Ascending aorta (tissue), 2 donors: ENCODE results near the gene TMEM132D. TPM values are rescaled to one million over a fixed set of nuclear protein-coding genes. Genes with fewer than 3 reads are reported as not detected.

ENCODE experiments used
- DNase-seq, 2 donors: peaks; one replicate each; pipeline ENCODE4 v3.0.0-alpha.2; 2019; ENCODE audit warnings: low spot score in 2 of 2
- H3K27ac ChIP-seq, 2 donors: fragments of 200-600 bp; sonication (generic); one replicate each; pipeline ENCODE4 v1.5.1; 2016 to 2017; ENCODE audit warnings: mild to moderate bottlenecking in 1 of 2
- H3K27me3 ChIP-seq: fragments of 200-600 bp; sonication (generic); one replicate; pipeline ENCODE4 v1.5.1; 2017
- H3K36me3 ChIP-seq, 2 donors: fragments of 200-600 bp; sonication (generic); one replicate each; pipeline ENCODE4 v1.5.1; 2016
- H3K4me1 ChIP-seq, 2 donors: fragments of 200-600 bp; sonication (generic); one replicate each; pipeline ENCODE4 v1.5.1; 2016 to 2017; ENCODE audit warnings: mild to moderate bottlenecking in 1 of 2
- H3K4me3 ChIP-seq, 2 donors: fragments of 200-600 bp; sonication (generic); one replicate each; pipeline ENCODE4 v1.5.1; 2016 to 2017; ENCODE audit warnings: mild to moderate bottlenecking in 1 of 2
- H3K9me3 ChIP-seq, 2 donors: fragments of 200-600 bp; sonication (generic); one replicate each; pipeline ENCODE4 v1.5.1; 2016
- intact Hi-C: fragments of 100-400 bp; cut with DNase I; formaldehyde crosslinking; loops from one replicate; pipeline ENCODE4 v1.15.1; 2023
- total RNA-seq: library from RNA; depleted of rRNA; stranded (reverse); fragments of >200 nt; gene quantifications from one replicate; pipeline ENCODE4 v1.1.0, GENCODE V29; 2016
- TF ChIP-seq, protein P1 (sequence below), 3 experiments: fragments of 200-600 bp in 2 of 3; fragments of 450-650 bp in 1 of 3; sonication (generic) in 2 of 3; IDR thresholded peaks; one replicate each; pipeline ENCODE4 v1.5.1; 2016 to 2019; ENCODE audit warnings: antibody characterized with exemption in 3 of 3, mild to moderate bottlenecking in 1 of 3, moderate library complexity in 1 of 3

Gene TMEM132D
- total RNA-seq, 1 donor from 2014 or later: not detected

DNA sequence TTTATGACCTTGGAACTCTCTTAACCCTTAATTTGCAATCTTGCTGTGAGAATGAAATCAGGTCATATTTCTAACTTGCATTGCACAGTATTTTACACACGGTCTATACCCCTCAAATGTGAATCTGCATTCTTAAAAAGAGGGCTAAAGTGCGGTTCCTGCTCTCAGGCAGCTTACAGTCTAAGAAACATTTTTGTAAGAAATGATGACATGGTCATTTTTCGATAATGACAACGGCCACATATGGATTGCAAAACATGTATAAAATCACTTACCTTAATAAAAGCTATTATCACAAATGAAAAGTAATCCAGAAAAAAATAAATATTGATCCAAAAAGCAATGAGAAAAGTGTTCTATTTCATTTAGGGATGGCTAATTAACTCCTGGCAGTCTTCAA lies 24.8 kb upstream of the TMEM132D start:
- TF ChIP-seq, protein P1, sequence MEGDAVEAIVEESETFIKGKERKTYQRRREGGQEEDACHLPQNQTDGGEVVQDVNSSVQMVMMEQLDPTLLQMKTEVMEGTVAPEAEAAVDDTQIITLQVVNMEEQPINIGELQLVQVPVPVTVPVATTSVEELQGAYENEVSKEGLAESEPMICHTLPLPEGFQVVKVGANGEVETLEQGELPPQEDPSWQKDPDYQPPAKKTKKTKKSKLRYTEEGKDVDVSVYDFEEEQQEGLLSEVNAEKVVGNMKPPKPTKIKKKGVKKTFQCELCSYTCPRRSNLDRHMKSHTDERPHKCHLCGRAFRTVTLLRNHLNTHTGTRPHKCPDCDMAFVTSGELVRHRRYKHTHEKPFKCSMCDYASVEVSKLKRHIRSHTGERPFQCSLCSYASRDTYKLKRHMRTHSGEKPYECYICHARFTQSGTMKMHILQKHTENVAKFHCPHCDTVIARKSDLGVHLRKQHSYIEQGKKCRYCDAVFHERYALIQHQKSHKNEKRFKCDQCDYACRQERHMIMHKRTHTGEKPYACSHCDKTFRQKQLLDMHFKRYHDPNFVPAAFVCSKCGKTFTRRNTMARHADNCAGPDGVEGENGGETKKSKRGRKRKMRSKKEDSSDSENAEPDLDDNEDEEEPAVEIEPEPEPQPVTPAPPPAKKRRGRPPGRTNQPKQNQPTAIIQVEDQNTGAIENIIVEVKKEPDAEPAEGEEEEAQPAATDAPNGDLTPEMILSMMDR (IDR thresholded peaks at IDR 0.05): no peak
- Histone ChIP-seq H3K9me3 (no peaks in the 10 kb centered on the region), H3K27ac (no peak overlapping the region), H3K4me1 (no peaks in the 10 kb centered on the region), H3K4me3 (no peak overlapping the region), H3K27me3 (no peaks in the 10 kb centered on the region), H3K36me3 (no peaks in the 10 kb centered on the region)
- no peak for DNase-seq
- intact Hi-C loops: no loop called here

DNA sequence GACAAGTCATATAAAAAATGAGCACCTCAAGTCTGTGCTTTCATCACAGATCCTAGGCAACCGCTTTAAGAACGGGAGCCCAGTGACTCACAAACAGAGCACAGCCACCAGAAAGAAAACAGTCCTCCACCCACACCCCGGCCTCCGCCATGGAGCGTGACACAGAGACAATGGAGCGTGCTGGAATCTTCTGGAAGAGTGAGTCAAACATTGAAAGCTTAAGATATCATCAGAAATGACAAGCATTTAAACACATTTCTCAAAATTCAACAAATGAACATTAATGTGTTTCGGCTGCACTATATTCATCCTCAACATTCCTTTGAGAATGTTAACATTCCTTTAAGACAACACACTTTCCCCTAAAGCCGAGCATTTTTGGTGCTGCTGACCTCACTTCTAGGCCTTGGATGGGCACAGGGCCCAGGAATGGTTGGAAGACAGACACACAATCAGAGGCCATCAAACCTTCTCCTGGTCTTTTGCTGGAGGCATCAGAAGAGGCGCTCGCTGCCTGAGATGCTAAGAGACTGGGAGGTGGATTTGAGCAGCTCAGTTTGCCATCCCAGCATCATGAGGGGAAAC lies 23.6 kb upstream of the TMEM132D start:
- no peaks in the 10 kb centered on the region for H3K36me3 ChIP-seq
- H3K4me1 ChIP-seq: no peaks in the 10 kb centered on the region
- no peak for DNase-seq
- no peak overlapping the region for H3K4me3 ChIP-seq
- TF ChIP-seq, protein P1 (IDR thresholded peaks at IDR 0.05): no peak
- no peaks in the 10 kb centered on the region for H3K27me3 ChIP-seq
- H3K9me3 ChIP-seq: no peaks in the 10 kb centered on the region
- intact Hi-C loops: no loop called here
- no peak overlapping the region for H3K27ac ChIP-seq

DNA sequence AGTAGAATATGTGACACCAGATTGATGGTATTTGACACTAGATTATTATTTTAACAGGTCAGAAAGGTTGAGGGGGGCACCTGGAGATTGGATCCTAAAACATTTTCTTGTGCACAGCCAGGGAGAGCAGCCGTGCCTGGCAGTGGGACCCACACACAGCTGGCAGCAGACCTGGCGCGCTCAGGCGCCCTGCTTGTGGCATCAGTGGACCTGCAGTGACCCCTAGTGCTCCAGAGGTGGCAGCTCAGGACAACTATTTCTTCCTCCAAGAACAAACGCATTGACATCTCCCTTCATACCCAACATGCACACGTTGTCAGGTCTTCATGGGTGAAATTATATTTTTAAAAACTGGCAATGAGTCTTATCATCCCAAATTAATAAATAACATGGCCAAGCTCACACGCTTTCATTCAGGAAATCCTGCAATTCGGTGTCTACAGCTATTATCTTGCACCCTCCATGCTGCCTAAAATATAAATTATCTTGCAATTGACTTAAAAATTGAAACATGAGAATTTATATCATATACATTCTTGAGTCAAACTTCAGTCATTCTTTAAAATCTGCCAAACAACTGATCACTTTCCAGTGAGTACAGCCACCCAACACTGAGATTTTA lies 7.7 kb upstream of the TMEM132D start:
- intact Hi-C loops: no loop called here
- Histone ChIP-seq H3K4me1 (no peaks in the 10 kb centered on the region), H3K36me3 (no peaks in the 10 kb centered on the region), H3K27me3 (no peaks in the 10 kb centered on the region), H3K9me3 (no peaks in the 10 kb centered on the region), H3K4me3 (no peak overlapping the region), H3K27ac (no peak overlapping the region)
- no peak for DNase-seq
- TF ChIP-seq, protein P1 (IDR thresholded peaks at IDR 0.05): no peak

DNA sequence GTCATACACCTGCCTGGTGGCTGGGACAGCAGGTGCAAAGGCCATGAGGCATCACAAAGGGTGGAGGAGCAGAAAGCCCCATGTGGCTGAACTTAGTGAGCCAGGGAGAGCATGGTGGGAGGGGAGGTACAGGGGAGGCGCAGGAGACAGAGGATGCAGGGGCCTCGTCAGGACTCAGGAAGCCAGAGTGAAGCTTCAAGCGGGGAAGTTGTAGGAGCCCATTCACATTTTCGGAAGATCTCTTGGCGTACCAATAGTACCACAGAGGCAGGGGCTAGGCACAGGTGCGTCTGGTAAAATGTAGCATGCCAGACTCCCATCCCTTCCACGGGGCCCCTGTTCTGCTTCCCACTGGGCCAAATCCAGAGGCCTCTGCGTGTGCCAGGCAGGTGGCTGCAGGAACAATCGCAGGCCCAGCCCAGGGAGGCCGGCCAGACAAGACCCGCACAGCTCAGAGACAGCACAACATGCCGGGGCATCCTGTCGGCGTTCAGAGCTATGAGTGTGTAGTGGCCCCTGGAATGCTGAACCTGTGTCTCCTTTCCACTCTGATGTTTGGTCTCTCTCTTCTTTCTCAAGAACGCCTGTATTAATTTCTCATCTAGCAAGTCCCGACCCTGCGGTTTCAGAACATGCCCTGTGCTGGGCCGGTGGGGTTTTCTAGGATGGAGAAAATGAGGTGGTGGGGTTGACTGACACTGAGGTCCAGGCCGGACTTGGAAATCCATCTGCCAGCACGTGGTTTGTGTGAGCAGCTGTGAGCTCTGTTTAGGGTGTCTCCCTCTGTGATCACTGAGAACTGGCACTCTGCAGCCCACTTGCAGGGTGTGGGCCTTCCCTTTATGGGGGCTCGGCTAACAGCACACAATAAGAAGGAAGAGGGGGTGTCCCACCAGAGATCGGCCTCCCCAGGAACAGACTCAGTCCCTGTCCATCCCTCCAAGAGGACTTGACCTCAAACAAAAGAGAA lies 5.5 kb upstream of the TMEM132D start:
- no peak for DNase-seq
- Histone ChIP-seq H3K27ac (no peak overlapping the region), H3K9me3 (no peaks in the 10 kb centered on the region), H3K27me3 (no peaks in the 10 kb centered on the region), H3K36me3 (no peaks in the 10 kb centered on the region), H3K4me3 (no peak overlapping the region), H3K4me1 (no peaks in the 10 kb centered on the region)
- intact Hi-C loops: no loop called here
- TF ChIP-seq, protein P1 (IDR thresholded peaks at IDR 0.05): no peak

DNA sequence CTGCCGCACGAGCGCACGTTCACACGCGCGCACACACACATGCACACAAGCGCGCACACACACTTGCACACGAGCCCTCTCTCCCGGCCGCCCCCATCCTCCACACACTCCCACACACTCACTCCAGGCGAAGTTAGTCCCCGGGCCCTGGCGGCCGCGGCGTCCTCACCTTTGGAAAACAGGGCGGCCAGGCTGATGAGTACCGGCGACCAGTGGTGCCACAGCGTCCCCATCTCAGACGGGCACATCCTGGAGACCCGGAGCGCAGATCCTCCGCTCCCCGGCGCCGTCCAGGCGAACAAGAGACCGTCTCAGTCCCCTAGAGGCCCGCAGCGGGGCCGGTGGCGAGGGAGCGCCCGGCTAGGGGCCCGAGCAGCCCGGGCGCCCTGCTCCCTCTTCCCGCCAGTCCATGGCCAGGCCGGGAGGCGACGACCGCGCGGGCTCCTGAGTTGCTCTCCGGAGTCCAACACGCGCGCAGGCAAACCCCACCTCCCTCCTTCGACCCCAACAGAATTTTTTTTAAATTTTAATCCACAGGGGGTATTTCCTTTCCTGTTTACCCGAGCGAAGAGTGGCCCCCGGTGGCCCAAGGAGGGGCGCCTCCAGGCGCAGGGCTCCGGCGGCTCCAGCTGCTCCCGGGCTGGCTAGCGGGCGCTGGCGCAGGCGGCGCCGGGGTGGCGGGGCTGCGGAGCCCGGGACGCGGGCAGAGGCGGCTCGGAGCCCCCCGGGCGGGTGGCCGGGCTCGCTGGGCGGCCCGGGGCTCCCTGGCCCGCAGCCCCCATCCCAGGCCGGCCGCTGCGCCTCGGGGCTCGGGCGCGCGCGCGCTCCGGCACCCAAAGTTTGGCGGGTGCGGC lies 506 bp downstream of the TMEM132D start:
- Histone ChIP-seq H3K27me3 (no peaks in the 10 kb centered on the region), H3K27ac (no peak overlapping the region), H3K4me1 (no peaks in the 10 kb centered on the region), H3K9me3 (no peaks in the 10 kb centered on the region), H3K36me3 (no peaks in the 10 kb centered on the region), H3K4me3 (no peak overlapping the region)
- no peak for DNase-seq
- intact Hi-C loops: no loop called here
- TF ChIP-seq, protein P1 (IDR thresholded peaks at IDR 0.05): no peak
